Germinal center (tissue), 1 donor: Measurements from ENCODE around the gene BABAM2.
"Not testable (repeated sequence)": the region's sequence is repeated elsewhere in the genome, so short reads cannot be mapped to it uniquely, and the experiment has no call there.

Experiments
- DNase-seq: peaks from one replicate; pipeline ENCODE4 v3.0.0; 2012; ENCODE audit warnings: mixed read lengths, low spot score

BABAM2 gene

GRCh38 chr2:28333606-28334526, 443.3 kb downstream of the BABAM2 start:
- no peak for DNase-seq

DNA sequence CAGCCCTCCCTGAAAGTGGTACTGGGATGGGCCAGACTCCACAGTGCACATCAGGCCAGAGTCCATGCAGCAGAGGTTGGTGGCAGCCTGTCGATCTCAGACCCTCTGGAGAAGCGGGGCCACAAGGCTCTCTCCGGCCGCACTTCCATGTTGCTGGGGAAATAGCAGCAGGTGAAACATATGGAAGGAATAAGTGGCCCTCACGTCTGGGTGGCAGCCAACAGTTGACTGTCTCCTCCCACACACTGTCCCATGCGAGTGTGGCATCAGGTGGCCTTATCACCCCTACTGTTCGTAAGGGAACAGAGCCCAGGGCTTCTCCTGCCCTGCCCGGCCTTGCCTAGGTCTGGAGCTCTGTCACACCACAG, 444.0 kb downstream of the BABAM2 start:
- DNase-seq = no peak

GRCh38 chr2:28335265-28335664, 444.7 kb downstream of the BABAM2 start:
- not testable (repeated sequence) for DNase-seq

DNA sequence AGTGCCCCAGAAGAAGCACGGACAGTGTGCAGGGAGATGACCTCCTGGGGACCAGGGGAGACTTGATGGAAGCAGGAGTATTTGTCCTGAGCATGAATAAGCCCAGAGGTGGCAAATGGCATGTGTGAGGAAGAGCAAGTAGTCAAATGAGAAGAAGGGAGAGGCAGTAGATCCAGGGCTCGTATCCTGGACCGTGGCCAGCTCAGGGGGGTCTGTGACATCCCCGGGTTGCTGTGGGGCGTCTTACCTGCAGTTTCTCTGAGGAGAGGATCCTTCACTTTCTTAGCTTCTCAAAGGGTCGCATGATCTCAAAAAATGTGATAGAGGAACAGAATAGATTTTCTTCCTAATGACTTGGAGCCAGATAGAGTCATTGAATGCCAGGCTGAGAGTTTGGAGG, 445.1 kb downstream of the BABAM2 start:
- DNase-seq = no peak

GRCh38 chr2:28336264-28336980, 445.9 kb downstream of the BABAM2 start:
- no peak for DNase-seq

- no peak for DNase-seq
These were observed 446.6 kb downstream of the BABAM2 start for GRCh38 chr2:28336982-28337627.

- DNase-seq = no peak
These were observed 447.7 kb downstream of the BABAM2 start for GRCh38 chr2:28338046-28338817.

GRCh38 chr2:28338831-28339321, 448.3 kb downstream of the BABAM2 start:
- no peak for DNase-seq

- no peak for DNase-seq
These were observed 449.1 kb downstream of the BABAM2 start for GRCh38 chr2:28339516-28340175.

DNA sequence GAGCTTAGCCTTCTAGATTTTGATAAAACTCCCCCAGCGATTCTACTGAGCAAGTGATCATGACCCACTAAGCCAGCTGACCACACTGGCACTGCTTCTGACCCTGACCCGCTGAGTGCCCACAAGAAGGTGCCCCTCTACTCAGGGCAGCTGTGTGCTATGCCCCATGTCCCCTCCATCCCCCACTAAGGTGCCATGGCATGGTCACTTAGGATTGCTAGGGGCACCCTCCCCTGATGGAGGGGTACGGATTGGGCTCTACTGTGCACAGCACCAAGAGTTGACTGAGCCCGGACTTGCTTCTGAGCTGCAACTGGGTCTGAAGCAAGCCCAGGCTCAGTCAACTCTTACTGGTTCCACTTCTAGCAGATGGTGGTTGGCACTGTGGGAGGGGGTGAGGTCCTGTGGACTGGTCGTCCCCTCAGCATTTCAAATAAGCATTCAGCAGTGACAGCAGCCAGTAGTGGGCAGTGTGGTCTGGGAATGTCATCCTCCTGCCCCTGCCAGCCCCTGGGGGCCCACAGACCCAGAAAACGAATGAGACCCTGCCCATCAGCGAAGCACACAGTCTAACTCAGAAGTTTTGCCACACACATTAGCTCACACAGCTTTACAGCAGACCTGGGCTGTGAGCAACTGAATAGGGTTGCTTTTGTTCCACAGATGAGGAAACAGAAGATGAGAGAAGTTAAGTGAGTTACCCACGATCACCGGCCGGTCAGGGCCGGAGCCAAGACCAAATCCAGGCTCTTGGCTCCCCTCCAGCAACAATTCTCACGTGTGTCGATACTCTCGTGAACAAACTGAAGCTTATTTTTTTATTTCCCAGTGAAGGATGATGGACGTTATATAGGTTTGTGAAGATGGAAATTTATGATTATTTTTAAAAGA, 450.0 kb downstream of the BABAM2 start:
- DNase-seq = no peak

- DNase-seq = no peak
These were observed 450.8 kb downstream of the BABAM2 start for GRCh38 chr2:28341208-28341891.

GRCh38 chr2:28342081-28342967, 451.8 kb downstream of the BABAM2 start:
- no peak for DNase-seq

- no peak for DNase-seq
These were observed 452.8 kb downstream of the BABAM2 start for GRCh38 chr2:28343184-28343942.

DNA sequence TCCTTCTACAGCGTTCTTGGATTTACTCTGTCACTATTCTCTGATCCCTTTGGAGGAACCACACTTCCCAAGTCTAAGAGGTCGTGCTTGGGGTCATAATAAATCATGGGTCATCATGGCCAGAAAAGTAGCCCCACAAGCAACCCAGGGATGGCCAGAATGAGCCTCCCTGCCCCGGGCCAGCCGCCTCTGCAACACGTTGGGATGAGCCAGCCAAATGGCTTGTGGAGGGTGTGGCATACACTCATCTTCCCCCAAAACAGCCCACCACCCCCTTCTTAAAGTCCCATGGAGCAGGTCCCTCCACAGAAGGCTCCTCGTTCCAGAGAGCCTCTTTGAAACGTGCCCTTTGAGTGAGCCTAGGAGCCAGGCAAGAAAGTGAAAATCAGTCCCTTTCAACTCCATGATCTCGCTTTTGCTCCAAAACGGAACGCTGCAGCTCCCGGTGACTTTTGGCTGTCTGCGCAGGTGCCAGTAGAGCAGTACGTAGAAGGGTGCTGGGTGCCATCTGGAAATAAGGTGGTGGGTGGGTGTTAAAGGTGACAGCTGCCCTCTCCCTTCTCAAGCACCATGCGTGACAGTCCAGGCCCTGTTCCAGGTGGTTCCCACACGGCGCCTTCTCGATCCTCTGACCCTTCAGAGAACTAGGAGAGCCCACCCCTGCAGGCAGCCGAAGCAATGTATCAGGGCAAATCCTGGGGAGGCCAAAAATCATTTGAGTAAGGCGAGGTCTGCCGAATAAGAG, 453.6 kb downstream of the BABAM2 start:
- no peak for DNase-seq

GRCh38 chr2:28344756-28345373, 454.3 kb downstream of the BABAM2 start:
- DNase-seq = no peak

DNA sequence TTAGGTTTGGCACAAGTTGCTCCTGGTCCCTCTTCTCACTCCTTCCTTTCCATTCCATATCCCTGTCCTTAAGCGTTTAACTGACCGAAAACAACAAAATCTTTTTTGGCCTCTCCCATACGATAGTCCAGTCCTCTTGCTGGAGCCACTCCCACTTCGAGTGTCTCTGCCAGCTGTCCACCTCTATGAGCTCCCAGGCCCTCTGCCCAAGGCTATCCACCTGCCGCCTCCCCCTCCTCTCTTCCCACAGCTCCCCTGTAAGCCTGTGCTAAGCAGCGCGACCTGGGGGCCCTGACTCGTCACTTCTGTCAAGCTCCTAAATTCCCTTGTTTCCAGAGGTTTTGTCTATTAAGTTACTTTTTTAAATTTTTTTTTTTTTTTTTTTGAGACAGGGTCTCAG, 455.1 kb downstream of the BABAM2 start:
- no peak for DNase-seq

- no peak for DNase-seq
These were observed 456.1 kb downstream of the BABAM2 start for GRCh38 chr2:28346587-28346986.
